OCI-LY3 (cell line): Measurements from ENCODE around the gene GPR32.

Experiments used
- H2AFZ ChIP-seq: fragments of 200-600, 300-600 bp; shearing (Covaris generic); 2 replicates; pipeline ENCODE4 v1.6.0; 2014; ENCODE audit warnings: antibody characterized with exemption, low read depth, low read length
- H3K27ac ChIP-seq: fragments of 200-600, 300-600 bp; sonication (generic); 2 replicates; pipeline ENCODE4 v1.5.1; 2014; ENCODE audit warnings: mild to moderate bottlenecking, low read length, moderate library complexity, mixed read lengths
- H3K27me3 ChIP-seq: fragments of 200-600, 300-600 bp; sonication (generic); 2 replicates; pipeline ENCODE4 v1.6.1; 2014; ENCODE audit warnings: low read depth, low read length, mixed read lengths
- H3K36me3 ChIP-seq: fragments of 200-600, 300-600 bp; sonication (generic); replicated peaks from 2 replicates; pipeline ENCODE3; 2014; ENCODE audit warnings: low read depth, low read length, mixed read lengths
- H3K4me1 ChIP-seq: fragments of 300-600, 200-600 bp; sonication (generic); 2 replicates; pipeline ENCODE4 v1.6.1; 2014; ENCODE audit warnings: low read length, mixed read lengths
- H3K4me2 ChIP-seq: fragments of 200-600, 300-600 bp; sonication (generic); 2 replicates; pipeline ENCODE4 v1.6.1; 2014; ENCODE audit warnings: low read length, mixed read lengths
- H3K4me3 ChIP-seq: fragments of 300-600, 200-600 bp; sonication (generic); 2 replicates; pipeline ENCODE4 v1.5.1; 2014; ENCODE audit warnings: antibody characterized with exemption, mild to moderate bottlenecking, low read length, moderate library complexity
- H3K79me2 ChIP-seq: fragments of 300-600, 200-600 bp; shearing (Covaris generic); 2 replicates; pipeline ENCODE4 v1.6.1; 2014; ENCODE audit warnings: mild to moderate bottlenecking, low read length, mixed read lengths
- H3K9ac ChIP-seq: fragments of 300-600, 200-600 bp; shearing (Covaris generic); 2 replicates; pipeline ENCODE4 v1.6.0; 2014; ENCODE audit warnings: mild to moderate bottlenecking, low read length, moderate library complexity
- H3K9me3 ChIP-seq: fragments of 200-600, 300-600 bp; shearing (Covaris generic); 2 replicates; pipeline ENCODE4 v1.6.1; 2014; ENCODE audit warnings: low read length, mixed read lengths; ENCODE audit not compliant: insufficient read depth
- H4K20me1 ChIP-seq: fragments of 200-600, 300-600 bp; sonication (generic); 2 replicates; pipeline ENCODE4 v1.6.1; 2016; ENCODE audit warnings: low read length, mixed read lengths; ENCODE audit not compliant: insufficient read depth
- CTCF ChIP-seq: fragments of 200-600, 300-600 bp; sonication (generic); IDR thresholded peaks from 2 replicates; pipeline ENCODE4 v1.5.1; 2014; ENCODE audit warnings: antibody characterized with exemption, low read length, low read depth
- EZH2phosphoT487 ChIP-seq: fragments of 200-600 bp; shearing (Covaris generic); IDR thresholded peaks from 2 replicates; pipeline ENCODE4 v1.6.1; 2018; ENCODE audit warnings: antibody characterized with exemption, mixed run types, low read depth

Gene GPR32

GRCh38 chr19:50794074-50794875, 24.0 kb downstream of the GPR32 start:
- Histone ChIP-seq H3K9me3 (no peaks in the 10 kb centered on the region), H2AFZ (no peak overlapping the region), H3K27ac (no peak overlapping the region), H3K36me3 (peaks cover 40% of the 10 kb centered on the region), H3K4me3 (no peak overlapping the region), H3K9ac (no peak overlapping the region), H3K79me2 (peaks cover 11% of the 10 kb centered on the region), H3K27me3 (no peaks in the 10 kb centered on the region), H3K4me2 (peak overlapping the region; percentile 3; the same call in 1 of the 2 replicates), H3K4me1 (peaks cover 8% of the 10 kb centered on the region), H4K20me1 (peaks cover 46% of the 10 kb centered on the region)
- peak; percentile 41 for TF ChIP-seq CTCF
- TF ChIP-seq EZH2phosphoT487 = no peak

- Histone ChIP-seq H4K20me1 (peaks cover 54% of the 10 kb centered on the region), H3K9me3 (no peaks in the 10 kb centered on the region), H3K27me3 (no peaks in the 10 kb centered on the region), H3K4me3 (no peak overlapping the region), H3K79me2 (peaks cover 19% of the 10 kb centered on the region), H3K4me1 (peaks cover 8% of the 10 kb centered on the region), H3K27ac (peak overlapping the region; percentile 3; the same call in 1 of the 2 replicates), H3K4me2 (0 out of 2 replicates have a peak overlapping the region, but pooled peaks have one; percentile 3), H3K9ac (no peak overlapping the region), H3K36me3 (peaks cover 47% of the 10 kb centered on the region), H2AFZ (no peak overlapping the region)
- TF ChIP-seq EZH2phosphoT487 = no peak
- peak; percentile 40 for TF ChIP-seq CTCF
These were observed 24.8 kb downstream of the GPR32 start for GRCh38 chr19:50794876-50795663.

- peaks cover 8% of the 10 kb centered on the region for H3K4me1 ChIP-seq
- peaks cover 50% of the 10 kb centered on the region for H3K36me3 ChIP-seq
- 0 out of 2 replicates have a peak overlapping the region, but pooled peaks have one; percentile 3 for H3K27ac ChIP-seq
- no peak overlapping the region for H2AFZ ChIP-seq
- H3K9ac ChIP-seq = no peak overlapping the region
- H3K4me2 ChIP-seq = no peak overlapping the region
- H4K20me1 ChIP-seq = peaks cover 58% of the 10 kb centered on the region
- no peak for TF ChIP-seq CTCF
- no peak for TF ChIP-seq EZH2phosphoT487
- H3K9me3 ChIP-seq = no peaks in the 10 kb centered on the region
- no peaks in the 10 kb centered on the region for H3K27me3 ChIP-seq
- H3K79me2 ChIP-seq = peaks cover 23% of the 10 kb centered on the region
- H3K4me3 ChIP-seq = no peak overlapping the region
These were observed 25.4 kb downstream of the GPR32 start for GRCh38 chr19:50795664-50796073.

GRCh38 chr19:50796128-50796633, 25.9 kb downstream of the GPR32 start:
- no peak overlapping the region for H3K4me2 ChIP-seq
- no peak overlapping the region for H2AFZ ChIP-seq
- H3K36me3 ChIP-seq = peaks cover 55% of the 10 kb centered on the region
- no peaks in the 10 kb centered on the region for H3K9me3 ChIP-seq
- H3K4me1 ChIP-seq = peaks cover 8% of the 10 kb centered on the region
- H4K20me1 ChIP-seq = peaks cover 63% of the 10 kb centered on the region
- no peaks in the 10 kb centered on the region for H3K27me3 ChIP-seq
- H3K4me3 ChIP-seq = no peak overlapping the region
- no peak overlapping the region for H3K9ac ChIP-seq
- peaks cover 28% of the 10 kb centered on the region for H3K79me2 ChIP-seq
- TF ChIP-seq EZH2phosphoT487 (no peak), CTCF (peak; percentile 33)
- no peak overlapping the region for H3K27ac ChIP-seq
